GM12865 (cell line): ENCODE measurements around the gene FSTL4.

Experiments used
- DNase-seq: peaks from one replicate; pipeline ENCODE4 v3.0.0; 2010; ENCODE audit warnings: low read depth
- H3K4me3 ChIP-seq: 2 replicates; pipeline ENCODE4 v1.5.1; 2011; ENCODE audit warnings: mild to moderate bottlenecking, low read depth, low read length, control low read depth
- TF ChIP-seq, protein P1 (sequence below): IDR thresholded peaks from 2 replicates; pipeline ENCODE4 v1.5.1; 2011; ENCODE audit warnings: low read length, control low read depth, low read depth, inconsistent platforms; ENCODE audit not compliant: insufficient read depth; ENCODE audit errors: missing control alignments

Gene FSTL4

DNA sequence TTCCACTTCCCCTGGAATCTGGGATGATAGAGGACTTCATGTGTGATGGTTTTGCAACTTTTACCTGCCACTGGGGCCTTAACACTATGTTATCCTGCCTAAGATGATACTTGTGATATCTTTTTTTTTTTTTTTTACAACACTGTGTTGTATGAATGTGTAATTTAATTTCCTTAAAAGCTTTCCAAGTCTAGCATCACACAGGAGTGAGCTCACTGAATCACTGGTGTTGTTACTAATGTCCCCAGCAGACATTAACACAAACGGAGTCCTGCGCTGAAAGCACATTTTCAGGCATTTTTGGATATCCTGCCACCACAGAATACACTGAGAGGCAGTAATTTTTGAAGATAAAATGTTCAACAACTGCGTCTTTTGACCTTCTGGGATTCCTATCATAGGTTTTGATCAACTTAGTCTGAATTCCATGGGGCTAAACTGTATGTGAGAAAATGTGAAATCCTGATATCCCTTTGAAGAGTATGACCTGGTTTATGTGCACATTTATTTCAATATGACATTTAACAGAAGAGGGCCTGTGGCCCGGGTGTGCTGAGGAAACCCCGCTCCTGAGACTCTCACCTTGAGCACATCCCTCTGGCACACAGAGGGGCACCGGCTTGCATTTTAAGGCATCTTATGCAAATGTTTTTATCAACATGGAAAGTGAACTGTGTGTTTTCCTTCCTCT is 118.0 kb downstream of the FSTL4 start:
- DNase-seq, result no peak
- TF ChIP-seq, protein P1, sequence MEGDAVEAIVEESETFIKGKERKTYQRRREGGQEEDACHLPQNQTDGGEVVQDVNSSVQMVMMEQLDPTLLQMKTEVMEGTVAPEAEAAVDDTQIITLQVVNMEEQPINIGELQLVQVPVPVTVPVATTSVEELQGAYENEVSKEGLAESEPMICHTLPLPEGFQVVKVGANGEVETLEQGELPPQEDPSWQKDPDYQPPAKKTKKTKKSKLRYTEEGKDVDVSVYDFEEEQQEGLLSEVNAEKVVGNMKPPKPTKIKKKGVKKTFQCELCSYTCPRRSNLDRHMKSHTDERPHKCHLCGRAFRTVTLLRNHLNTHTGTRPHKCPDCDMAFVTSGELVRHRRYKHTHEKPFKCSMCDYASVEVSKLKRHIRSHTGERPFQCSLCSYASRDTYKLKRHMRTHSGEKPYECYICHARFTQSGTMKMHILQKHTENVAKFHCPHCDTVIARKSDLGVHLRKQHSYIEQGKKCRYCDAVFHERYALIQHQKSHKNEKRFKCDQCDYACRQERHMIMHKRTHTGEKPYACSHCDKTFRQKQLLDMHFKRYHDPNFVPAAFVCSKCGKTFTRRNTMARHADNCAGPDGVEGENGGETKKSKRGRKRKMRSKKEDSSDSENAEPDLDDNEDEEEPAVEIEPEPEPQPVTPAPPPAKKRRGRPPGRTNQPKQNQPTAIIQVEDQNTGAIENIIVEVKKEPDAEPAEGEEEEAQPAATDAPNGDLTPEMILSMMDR, result no peak
- H3K4me3 ChIP-seq, result no peak overlapping the region

DNA sequence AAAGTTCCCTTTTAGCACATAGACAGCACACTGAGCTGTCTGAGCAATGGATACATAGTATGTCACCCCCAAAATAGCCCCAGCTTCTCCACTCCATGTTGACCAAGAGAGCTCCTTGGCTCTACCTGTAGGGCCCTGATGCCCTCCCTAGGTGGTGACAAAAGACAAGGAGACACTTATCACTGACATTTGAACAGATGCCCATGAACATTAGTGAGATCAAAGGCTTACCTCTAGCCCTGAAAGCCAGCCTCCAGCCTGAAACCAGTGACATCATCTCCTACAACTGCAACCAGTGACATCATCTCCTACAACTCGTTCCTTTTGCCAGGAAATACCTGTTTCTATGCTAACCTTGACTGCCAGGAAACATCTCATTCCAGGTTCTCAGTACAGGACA is 122.7 kb downstream of the FSTL4 start:
- peak; percentile 59 for DNase-seq

GRCh38 chr5:133487093-133487492 is 125.2 kb downstream of the FSTL4 start:
- H3K4me3 ChIP-seq, result no peak overlapping the region
- DNase-seq, result no peak
- TF ChIP-seq, protein P1, result no peak

More for the DNA sequence above, 122.7 kb downstream of the FSTL4 start:
- H3K4me3 ChIP-seq, result no peak overlapping the region
- TF ChIP-seq, protein P1, result peak; percentile 46

DNA sequence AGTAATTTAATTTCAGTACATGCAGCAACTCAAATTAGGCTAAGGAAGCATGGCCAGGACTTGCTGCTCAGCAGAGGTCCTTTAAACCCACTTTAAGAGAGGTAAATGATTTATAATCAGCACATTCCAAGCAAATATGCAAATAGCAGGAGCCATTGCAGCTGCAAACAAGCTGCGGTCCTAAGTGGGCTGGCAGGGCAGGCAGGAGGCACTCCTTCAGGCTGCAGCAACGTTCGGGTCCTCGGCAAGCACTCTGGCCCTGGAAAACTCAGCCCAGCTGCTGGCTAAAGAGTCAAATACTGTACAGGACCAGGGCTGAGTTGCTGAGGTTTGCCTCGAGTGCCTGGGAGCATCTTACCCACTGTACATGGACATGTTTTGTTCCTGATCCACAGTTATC is 126.9 kb downstream of the FSTL4 start:
- DNase-seq, result no peak
- TF ChIP-seq, protein P1, result no peak

DNA sequence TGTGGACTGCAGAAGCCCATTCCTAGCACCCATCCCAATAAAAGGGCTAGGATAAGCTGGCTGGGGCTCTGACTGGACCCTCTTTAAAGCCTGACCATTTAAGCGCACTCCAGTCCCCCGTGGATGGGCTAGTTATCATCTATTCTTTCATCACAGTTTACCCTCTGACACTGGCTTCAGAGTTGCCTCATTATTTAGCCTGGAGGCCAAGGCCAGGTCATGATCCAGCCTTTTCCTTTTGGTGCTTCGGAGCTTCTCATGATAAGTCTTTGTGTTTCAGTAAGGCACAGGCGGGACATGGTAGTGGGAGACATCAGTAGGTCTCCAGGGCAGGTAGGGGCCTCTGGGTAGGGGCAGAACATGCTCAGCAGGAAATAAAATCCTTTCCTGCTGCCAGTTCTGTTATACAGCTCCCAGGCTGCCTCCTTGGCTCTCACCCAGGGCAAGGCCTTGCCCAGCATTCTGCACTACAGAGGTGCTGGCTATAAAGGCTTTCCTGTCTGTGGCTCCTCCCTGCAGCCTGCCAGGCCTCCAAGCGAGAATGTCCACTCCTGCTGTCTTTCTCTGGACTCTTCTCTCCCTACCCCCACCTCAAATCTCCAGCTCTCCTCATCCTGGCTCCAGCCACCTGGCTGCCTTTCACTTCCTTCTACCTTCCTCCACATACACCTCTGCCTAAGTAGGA is 128.8 kb downstream of the FSTL4 start:
- DNase-seq, result no peak
- no peak overlapping the region for H3K4me3 ChIP-seq
- TF ChIP-seq, protein P1, result no peak

More for the DNA sequence above, 126.9 kb downstream of the FSTL4 start:
- no peak overlapping the region for H3K4me3 ChIP-seq

GRCh38 chr5:133482028-133482427 is 130.3 kb downstream of the FSTL4 start:
- DNase-seq, result no peak
- TF ChIP-seq, protein P1, result no peak
- H3K4me3 ChIP-seq, result no peak overlapping the region
